Spinal cord (tissue), 10 donors: ENCODE results near the gene RAD51B. TPM values are rescaled to one million over a fixed set of nuclear protein-coding genes. Genes with fewer than 3 reads are reported as not detected.

Source experiments
- DNase-seq, 6 donors: peaks; one replicate each; pipeline versions ENCODE4 v3.0.0 to v3.0.0-alpha.2; 2013 to 2015; ENCODE audit warnings: low spot score in 6 of 6, low read depth in 4 of 6
- H3K27ac ChIP-seq: one replicate; pipeline ENCODE4 v1.5.1; 2013; ENCODE audit warnings: low read depth, low read length, control low read depth
- H3K27me3 ChIP-seq: one replicate; pipeline ENCODE4 v1.6.1; 2013; ENCODE audit warnings: low read length; ENCODE audit not compliant: control insufficient read depth, insufficient read depth
- H3K36me3 ChIP-seq: one replicate; pipeline ENCODE4 v1.6.1; 2013; ENCODE audit warnings: low read length; ENCODE audit not compliant: control insufficient read depth, insufficient read depth
- H3K4me1 ChIP-seq: one replicate; pipeline ENCODE4 v1.6.1; 2013; ENCODE audit warnings: low read length; ENCODE audit not compliant: control insufficient read depth, insufficient read depth
- H3K4me3 ChIP-seq: one replicate; pipeline ENCODE4 v1.5.1; 2013; ENCODE audit warnings: low read depth, low read length, control low read depth
- H3K9me3 ChIP-seq: one replicate; pipeline ENCODE4 v1.6.1; 2013; ENCODE audit warnings: low read length; ENCODE audit not compliant: control insufficient read depth, insufficient read depth
- WGBS: methylation state at CpG from one replicate; pipeline ENCODE4 v1.1.5; 2013; ENCODE audit warnings: missing lambda C conversion rate; ENCODE audit not compliant: insufficient coverage; 5-methylcytosine and 5-hydroxymethylcytosine counted together
- polyA plus RNA-seq, 2 donors: library from polyadenylated mRNA; unstranded; fragments of 120-200 nt; gene quantifications; one replicate each; pipeline ENCODE4 v1.2.1, GENCODE V29; 2013; ENCODE audit not compliant: insufficient read length in 2 of 2
- total RNA-seq, 2 donors: library from RNA; depleted of rRNA in 1 of 2; stranded (reverse); fragments of 120-200 nt in 1 of 2; fragments of >200 nt in 1 of 2; gene quantifications; one replicate each; pipeline versions ENCODE4 v1.2.3 to v1.2.4, GENCODE V29; 2013 to 2014
- donor health status: healthy.

RAD51B gene
- total and polyA plus RNA-seq, 4 donors, result 5.7 to 28.9 (median 14.4) TPM

- H3K27me3 ChIP-seq, result no peaks in the 10 kb centered on the region
- WGBS, result no CpG with 5 or more reads among the region's 3 CpGs
- no peaks in the 10 kb centered on the region for H3K4me1 ChIP-seq
- no peak for DNase-seq
- no peak overlapping the region for H3K4me3 ChIP-seq
- no peaks in the 10 kb centered on the region for H3K36me3 ChIP-seq
- no peaks in the 10 kb centered on the region for H3K9me3 ChIP-seq
- H3K27ac ChIP-seq, result no peak overlapping the region
Observed at GRCh38 chr14:67853715-67854114, 34.1 kb downstream of the RAD51B start.

GRCh38 chr14:67856827-67857226 is 37.2 kb downstream of the RAD51B start:
- no CpG with 5 or more reads among the region's 2 CpGs for WGBS
- H3K4me3 ChIP-seq, result no peak overlapping the region

DNA sequence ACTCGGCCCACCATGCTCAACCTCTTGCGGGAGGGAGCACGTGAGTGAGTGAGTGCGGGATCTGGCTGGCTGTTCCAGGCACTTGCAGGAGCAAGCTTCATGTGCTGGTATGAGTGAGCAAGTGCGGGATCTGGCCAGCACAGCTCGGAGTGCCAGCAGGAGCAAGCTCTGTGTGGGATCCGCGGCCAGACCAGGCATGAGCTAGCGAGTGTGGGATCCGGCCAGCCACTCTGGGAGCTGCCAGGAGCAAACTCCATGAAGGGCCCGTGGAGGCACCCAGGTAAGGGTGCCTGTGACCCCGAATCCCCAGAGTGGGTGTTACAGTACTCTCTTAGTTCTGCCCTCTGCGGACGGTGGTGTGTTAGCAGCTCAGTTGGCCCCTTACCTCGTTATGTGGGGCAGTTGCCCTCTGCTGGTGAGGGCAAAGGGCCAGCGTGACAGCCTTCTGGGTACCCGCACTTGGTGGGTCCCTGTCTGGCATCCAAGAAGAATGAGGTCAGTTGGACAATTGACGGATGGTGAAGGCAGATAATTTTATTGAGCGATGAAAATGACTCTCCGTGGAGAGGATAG is 38.3 kb downstream of the RAD51B start:
- WGBS, result 95% methylated on average over 20 of the region's 20 CpGs
- H3K4me3 ChIP-seq, result no peak overlapping the region
- H3K9me3 ChIP-seq, result no peaks in the 10 kb centered on the region
- no peaks in the 10 kb centered on the region for H3K36me3 ChIP-seq
- no peaks in the 10 kb centered on the region for H3K4me1 ChIP-seq
- H3K27ac ChIP-seq, result no peak overlapping the region
- DNase-seq, result no peak
- no peaks in the 10 kb centered on the region for H3K27me3 ChIP-seq

More at GRCh38 chr14:67856827-67857226, 37.2 kb downstream of the RAD51B start:
- no peak for DNase-seq
- H3K27me3 ChIP-seq, result no peaks in the 10 kb centered on the region
- no peaks in the 10 kb centered on the region for H3K36me3 ChIP-seq
- no peak overlapping the region for H3K27ac ChIP-seq
- no peaks in the 10 kb centered on the region for H3K4me1 ChIP-seq
- H3K9me3 ChIP-seq, result no peaks in the 10 kb centered on the region

GRCh38 chr14:67859169-67859749 is 39.7 kb downstream of the RAD51B start:
- Histone ChIP-seq H3K27ac (no peak overlapping the region), H3K4me1 (no peaks in the 10 kb centered on the region), H3K4me3 (no peak overlapping the region), H3K36me3 (no peaks in the 10 kb centered on the region), H3K27me3 (no peaks in the 10 kb centered on the region), H3K9me3 (no peaks in the 10 kb centered on the region)
- DNase-seq, result no peak
- no CpG with 5 or more reads among the region's 1 CpG for WGBS

GRCh38 chr14:67863223-67863622 is 43.6 kb downstream of the RAD51B start:
- Histone ChIP-seq H3K27ac (no peak overlapping the region), H3K27me3 (no peaks in the 10 kb centered on the region), H3K4me1 (no peaks in the 10 kb centered on the region), H3K4me3 (no peak overlapping the region), H3K36me3 (no peaks in the 10 kb centered on the region), H3K9me3 (no peaks in the 10 kb centered on the region)
- WGBS, result 100% methylated on average over 1 of the region's 2 CpGs
- no peak for DNase-seq

- H3K27me3 ChIP-seq, result no peaks in the 10 kb centered on the region
- no peaks in the 10 kb centered on the region for H3K4me1 ChIP-seq
- H3K36me3 ChIP-seq, result no peaks in the 10 kb centered on the region
- H3K9me3 ChIP-seq, result no peaks in the 10 kb centered on the region
- H3K4me3 ChIP-seq, result no peak overlapping the region
- no peak overlapping the region for H3K27ac ChIP-seq
- DNase-seq, result no peak
- whole genome bisulfite sequencing, result no CpG with 5 or more reads among the region's 3 CpGs
Observed at GRCh38 chr14:67875175-67876006, 55.8 kb downstream of the RAD51B start.

DNA sequence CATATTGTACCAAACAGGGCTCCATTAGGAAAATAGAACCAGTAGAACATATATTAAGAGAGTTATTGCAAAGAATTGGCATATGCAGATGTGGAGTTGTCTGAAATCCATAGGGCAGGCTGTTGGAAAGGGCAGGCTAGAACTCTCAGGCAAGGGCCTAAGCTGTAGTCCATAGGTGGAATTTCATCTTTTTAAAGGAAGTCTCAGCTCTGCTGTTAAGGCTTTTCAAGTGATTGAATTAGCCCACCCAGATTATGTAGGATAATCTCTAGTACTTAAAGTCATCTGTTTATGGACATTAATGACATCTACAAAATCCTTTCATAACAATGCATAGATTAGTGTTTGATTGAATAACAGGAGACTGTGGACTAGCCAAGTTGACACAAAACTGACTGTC is 59.4 kb downstream of the RAD51B start:
- Histone ChIP-seq H3K27ac (no peak overlapping the region), H3K9me3 (no peaks in the 10 kb centered on the region), H3K36me3 (no peaks in the 10 kb centered on the region), H3K4me3 (no peak overlapping the region), H3K4me1 (no peaks in the 10 kb centered on the region), H3K27me3 (no peaks in the 10 kb centered on the region)
- no peak for DNase-seq

- H3K27me3 ChIP-seq, result no peaks in the 10 kb centered on the region
- no peak overlapping the region for H3K27ac ChIP-seq
- no peak overlapping the region for H3K4me3 ChIP-seq
- DNase-seq, result no peak
- no peaks in the 10 kb centered on the region for H3K36me3 ChIP-seq
- H3K9me3 ChIP-seq, result no peaks in the 10 kb centered on the region
- no CpG with 5 or more reads among the region's 2 CpGs for WGBS
- H3K4me1 ChIP-seq, result no peaks in the 10 kb centered on the region
Observed at GRCh38 chr14:67881225-67881624, 61.6 kb downstream of the RAD51B start.

DNA sequence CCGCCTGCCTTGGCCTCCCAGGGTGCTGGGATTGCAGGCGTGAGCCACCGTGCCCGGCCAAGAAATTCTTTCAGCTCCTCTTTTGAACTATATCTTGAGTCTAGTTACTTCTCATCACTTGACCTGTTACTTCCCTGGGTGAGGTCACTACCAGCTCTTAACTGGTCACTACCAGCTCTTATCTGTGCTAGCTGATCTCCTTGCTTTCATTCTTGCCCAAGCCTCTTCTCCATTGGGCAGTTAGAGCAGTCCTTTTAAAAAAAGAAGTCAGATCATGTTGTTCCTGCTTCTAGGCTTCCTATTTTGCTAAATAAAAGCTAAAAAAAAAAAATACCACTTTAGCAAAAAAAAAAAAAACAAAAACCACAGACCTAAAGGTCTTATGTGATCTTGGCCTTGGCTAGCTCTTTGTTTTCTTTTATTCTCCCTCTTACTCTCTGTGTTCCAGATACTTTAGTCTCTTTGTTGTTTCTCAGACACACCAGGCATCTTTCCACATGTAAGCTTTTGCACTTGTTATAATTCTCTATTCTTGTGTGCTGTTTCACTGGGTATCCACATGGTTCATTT is 63.5 kb downstream of the RAD51B start:
- Histone ChIP-seq H3K4me3 (no peak overlapping the region), H3K27ac (no peak overlapping the region), H3K27me3 (no peaks in the 10 kb centered on the region), H3K9me3 (no peaks in the 10 kb centered on the region), H3K36me3 (no peaks in the 10 kb centered on the region), H3K4me1 (no peaks in the 10 kb centered on the region)
- WGBS, result 96% methylated on average over 4 of the region's 4 CpGs
- DNase-seq, result no peak
